HG02870 (cell line): ENCODE data around the gene COBL.

Source experiments
- ATAC-seq: cut with Tn5 transposase; IDR thresholded peaks from one replicate; pipeline ENCODE4 v1.9.1; 2021; ENCODE audit warnings: mild to moderate bottlenecking, moderate library complexity; ENCODE audit not compliant: unreplicated experiment

The COBL gene

GRCh38 chr7:51306761-51307160 lies 9.8 kb downstream of the COBL start:
- no peak for ATAC-seq

GRCh38 chr7:51304729-51305128 lies 11.9 kb downstream of the COBL start:
- no peak for ATAC-seq

GRCh38 chr7:51303142-51303525 lies 13.5 kb downstream of the COBL start:
- no peak for ATAC-seq

- ATAC-seq = no peak
Observed at GRCh38 chr7:51301806-51302205, 14.8 kb downstream of the COBL start.

- ATAC-seq = no peak
Observed at GRCh38 chr7:51300762-51301674, 15.6 kb downstream of the COBL start.

- no peak for ATAC-seq
Observed at GRCh38 chr7:51299391-51300133, 17.0 kb downstream of the COBL start.

- no peak for ATAC-seq
Observed at GRCh38 chr7:51298912-51299311, 17.7 kb downstream of the COBL start.

GRCh38 chr7:51297986-51298385 lies 18.6 kb downstream of the COBL start:
- no peak for ATAC-seq

GRCh38 chr7:51295440-51296245 lies 21.0 kb downstream of the COBL start:
- no peak for ATAC-seq

GRCh38 chr7:51292596-51292995 lies 24.0 kb downstream of the COBL start:
- ATAC-seq = no peak

- no peak for ATAC-seq
Observed at GRCh38 chr7:51290702-51291540, 25.7 kb downstream of the COBL start.

- no peak for ATAC-seq
Observed at GRCh38 chr7:51290304-51290637, 26.3 kb downstream of the COBL start.

- no peak for ATAC-seq
Observed at GRCh38 chr7:51289623-51290303, 26.8 kb downstream of the COBL start.

- ATAC-seq = no peak
Observed at GRCh38 chr7:51288896-51289622, 27.6 kb downstream of the COBL start.

GRCh38 chr7:51286401-51286800 lies 30.2 kb downstream of the COBL start:
- ATAC-seq = no peak

GRCh38 chr7:51280156-51280555 lies 36.5 kb downstream of the COBL start:
- no peak for ATAC-seq

GRCh38 chr7:51279391-51280023 lies 37.1 kb downstream of the COBL start:
- ATAC-seq = no peak

GRCh38 chr7:51278797-51279196 lies 37.8 kb downstream of the COBL start:
- ATAC-seq = no peak

- no peak for ATAC-seq
Observed at GRCh38 chr7:51276967-51277366, 39.6 kb downstream of the COBL start.
